DMS79 treated with DMSO at 0.1 percent for 48 hours (cell line): ENCODE results near the gene EPG5.
"Not testable (repeated sequence)": the region's sequence is repeated elsewhere in the genome, so short reads cannot be mapped to it uniquely, and the experiment has no call there.

ENCODE experiments used
- DNase-seq: peaks from one replicate; lab custom pipeline; 2025; lab: John Stamatoyannopoulos, UW

Gene EPG5

DNA sequence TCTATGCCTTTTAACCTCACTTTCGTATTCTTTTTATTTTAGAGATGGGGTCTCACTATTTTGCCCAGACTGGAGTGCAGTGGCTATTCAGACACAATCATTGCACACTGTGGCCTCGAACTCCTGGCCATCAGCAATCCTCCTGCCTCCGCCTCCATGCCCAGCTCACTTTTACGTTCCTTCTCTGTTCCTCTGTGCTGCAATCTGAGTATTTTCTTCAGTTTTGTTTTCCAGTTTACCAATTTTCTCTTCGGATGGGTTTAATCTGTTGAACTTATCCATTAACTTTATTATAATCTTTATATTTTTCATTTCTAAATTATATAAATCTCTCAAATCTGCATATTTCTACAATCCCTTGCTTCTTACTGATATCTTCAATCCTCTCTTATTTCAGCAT lies 103.0 kb downstream of the EPG5 start:
- no peak for DNase-seq

DNA sequence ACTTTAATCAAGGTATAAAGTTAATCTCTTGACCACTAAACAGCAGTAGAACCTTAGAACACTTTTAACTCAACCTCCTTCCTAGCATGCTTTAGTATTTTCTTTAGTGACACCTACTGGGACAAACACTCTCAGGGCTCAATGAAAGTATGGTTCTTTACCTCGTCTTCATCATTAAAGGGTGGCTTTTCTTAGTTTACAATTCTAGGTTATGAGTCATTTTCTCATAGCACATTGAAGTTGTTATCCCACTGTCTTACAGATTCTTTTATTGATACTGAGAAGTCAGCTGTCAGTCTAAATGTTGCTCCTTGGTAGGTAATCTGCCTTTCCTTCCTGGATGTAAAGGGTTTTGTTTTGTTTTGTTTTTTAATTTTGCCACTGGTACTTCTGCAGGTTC lies 103.7 kb downstream of the EPG5 start:
- DNase-seq, result no peak

DNA sequence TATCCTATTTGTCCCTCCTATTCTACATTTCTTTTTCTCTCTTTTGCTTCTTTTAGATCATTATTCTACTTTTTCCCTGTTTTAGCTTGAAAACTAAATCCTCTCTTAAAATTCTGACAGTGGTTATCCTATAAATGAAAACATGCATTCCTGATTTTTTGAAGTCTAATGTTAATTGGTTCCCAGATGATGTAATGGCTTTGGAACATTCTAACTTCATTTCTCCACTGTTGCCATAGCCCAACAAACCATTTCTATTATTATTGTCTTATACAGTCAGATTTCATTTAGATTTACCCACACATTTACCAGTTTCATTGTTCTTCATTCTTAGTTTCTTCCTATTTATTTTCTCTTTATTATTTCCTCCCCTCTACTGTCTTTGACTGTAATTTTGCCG lies 105.2 kb downstream of the EPG5 start:
- no peak for DNase-seq

DNA sequence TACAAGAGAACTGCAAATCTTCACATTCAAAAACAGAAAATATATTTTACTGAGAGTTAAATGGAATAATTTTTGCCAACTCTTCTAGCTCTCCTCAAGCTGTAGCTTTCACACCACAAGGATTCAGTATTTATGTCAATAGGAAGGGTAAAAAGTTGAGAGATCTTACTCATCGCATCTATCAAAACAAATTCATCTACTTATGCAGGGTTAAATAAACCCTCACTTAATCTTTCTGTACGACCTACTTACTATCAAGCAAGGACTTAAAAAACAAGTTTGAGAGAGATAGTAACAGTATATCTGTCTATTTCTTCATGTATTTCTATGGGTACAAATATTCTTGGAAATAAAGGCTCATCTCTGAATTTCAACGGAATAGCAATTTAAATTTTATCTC lies 106.2 kb downstream of the EPG5 start:
- DNase-seq, result no peak

DNA sequence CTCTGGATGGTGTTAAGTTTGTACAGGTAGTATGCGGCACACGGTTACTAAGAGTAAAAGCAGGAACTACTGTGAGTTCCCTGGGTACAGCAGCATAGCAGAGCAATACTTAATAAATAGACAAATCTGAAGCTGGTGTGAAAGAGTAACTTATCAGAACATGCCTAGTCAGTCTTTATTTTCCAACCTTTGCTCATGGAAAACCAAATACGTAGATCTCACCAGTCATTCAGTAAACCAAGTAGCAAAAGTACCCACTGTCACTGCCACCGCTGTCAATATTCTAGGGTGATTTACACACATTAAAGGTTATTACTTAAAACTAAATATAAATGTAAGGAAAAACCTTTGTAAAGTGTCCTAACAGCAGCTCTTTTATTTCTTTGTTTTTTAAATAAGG lies 106.6 kb downstream of the EPG5 start:
- no peak for DNase-seq

DNA sequence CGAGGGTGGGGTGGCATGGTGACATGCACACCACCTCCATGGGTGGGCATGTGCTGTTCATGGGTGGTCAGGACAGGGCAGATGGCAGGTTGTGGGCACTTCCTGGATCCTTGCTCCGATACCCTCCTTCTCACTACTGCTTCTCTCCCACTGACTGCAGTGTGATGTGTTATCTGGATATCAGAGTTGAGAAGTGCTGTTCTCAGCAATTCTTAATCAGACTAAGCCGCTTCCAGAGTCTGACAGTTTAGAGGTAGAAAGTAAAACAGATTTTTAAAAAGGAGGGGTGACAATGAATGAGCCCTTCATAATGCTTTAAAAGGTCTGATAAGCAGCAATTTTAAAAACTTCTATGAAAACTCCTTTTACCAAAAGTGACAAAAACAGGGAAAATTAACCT lies 107.8 kb downstream of the EPG5 start:
- no peak for DNase-seq

DNA sequence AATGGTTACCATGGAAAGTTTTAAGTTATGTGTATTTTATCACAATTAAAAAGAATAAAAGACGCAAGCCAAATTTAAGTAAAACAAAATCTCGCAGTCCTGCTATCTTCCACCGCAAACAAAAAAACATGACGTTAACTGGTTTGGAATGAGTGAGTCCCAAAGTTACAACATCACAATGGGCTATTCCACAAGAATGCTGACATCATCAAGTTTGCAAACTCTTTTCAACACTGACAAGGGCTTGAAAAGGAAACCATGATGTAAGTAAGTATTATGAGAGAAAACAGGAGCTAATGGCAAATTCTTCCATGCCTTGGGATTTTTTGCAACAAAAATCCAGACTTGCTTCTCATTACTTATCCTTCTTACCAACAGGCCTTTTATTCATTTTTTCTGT lies 110.6 kb downstream of the EPG5 start:
- DNase-seq, result no peak

DNA sequence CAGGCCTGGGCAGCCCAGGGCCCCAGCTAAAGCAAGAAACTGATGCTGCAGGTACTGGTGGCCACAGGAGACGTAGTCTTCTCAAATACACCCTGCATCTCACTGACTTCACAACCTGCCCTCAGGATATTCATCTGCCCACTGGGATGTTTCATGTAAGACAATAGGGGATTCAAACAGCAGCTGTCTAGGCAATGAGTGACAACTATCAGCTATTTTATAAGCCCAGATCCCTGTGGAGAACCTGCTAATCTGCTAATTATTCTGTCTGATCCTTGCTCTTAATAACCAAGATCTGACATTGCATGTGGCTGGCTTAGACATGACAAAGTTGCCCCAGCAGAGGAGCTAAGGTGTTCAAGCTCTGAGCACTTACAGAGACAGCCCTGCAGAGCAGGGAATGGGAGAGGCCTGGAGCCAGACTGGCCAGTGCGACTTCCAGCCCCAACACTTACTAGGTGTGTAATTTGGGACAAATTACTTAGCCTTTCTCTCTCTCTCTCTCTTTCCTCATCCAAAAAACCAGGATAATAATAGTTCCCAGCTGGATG lies 113.0 kb downstream of the EPG5 start:
- DNase-seq, result no peak

DNA sequence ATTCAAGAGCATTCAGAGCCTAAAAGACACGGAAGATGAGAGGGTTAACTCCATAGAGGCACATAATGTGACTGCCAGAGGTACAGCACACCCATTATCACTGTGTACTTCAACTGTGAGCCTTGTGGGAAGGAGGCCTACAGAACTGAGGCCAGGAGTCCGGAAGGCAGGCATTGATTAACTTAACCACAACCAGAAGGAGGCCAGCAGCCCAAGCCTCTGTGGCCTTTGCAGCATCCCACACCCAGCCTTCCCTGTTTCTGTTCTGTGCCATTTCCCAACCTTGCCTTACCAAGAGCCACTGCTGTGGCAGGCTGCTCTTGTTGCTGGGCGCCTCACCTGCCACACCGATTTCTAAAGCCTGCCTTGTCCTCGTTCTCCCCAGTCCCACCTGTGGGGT lies 114.5 kb downstream of the EPG5 start:
- no peak for DNase-seq

DNA sequence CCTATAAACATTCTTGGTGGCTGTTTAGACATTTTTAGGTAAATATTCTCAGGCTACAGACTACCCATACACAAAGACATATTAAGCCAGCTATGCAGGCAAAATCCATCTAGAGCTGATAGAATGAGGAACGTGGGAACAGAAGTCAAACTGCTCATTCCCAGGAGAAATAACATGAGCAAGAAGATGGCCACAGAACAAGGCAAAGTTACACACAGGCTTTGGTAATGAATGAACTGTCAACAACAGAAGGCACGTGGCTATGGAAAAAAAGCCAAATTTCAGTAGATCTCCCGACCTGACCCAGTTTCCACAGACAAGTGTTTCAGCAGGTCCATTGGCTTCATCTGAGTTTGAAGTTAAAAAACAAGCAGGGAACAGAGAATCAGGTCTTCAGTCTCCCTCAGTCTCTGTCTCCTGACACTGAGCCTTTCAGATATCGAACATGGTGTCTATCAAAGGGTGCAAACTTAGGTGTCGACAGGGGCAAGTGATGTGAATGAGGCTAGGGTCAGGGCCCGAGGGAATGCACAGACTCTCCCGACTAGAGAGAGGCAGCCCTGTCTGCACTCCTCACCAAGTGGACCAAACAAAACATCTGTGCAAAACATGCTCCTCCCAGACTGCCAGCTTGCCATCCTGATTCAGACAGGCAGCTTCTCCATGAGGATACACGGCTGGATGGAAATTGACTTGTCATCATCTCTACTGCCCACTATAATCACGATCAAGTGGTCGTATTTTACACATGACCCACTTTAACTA lies 115.8 kb downstream of the EPG5 start:
- no peak for DNase-seq

DNA sequence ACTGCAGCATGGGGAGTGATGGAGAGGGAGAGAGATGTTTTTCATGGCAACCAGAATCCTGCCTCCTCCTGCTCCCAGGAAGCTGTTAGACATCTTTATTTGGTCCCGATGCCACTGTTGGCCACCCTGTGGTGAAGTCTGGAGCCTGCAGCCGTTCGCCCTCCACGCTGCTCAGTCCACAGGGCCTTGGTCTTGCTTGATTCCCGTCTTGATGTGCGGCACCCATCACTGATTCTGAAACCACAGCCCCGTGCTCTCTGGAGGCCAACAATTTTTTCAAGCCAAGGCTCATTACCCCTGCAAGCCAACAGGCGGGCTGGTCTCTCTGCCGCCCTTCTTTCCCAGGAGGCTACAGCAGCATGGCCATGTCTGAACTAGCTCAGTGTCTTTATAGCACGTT lies 117.1 kb downstream of the EPG5 start:
- no peak for DNase-seq

DNA sequence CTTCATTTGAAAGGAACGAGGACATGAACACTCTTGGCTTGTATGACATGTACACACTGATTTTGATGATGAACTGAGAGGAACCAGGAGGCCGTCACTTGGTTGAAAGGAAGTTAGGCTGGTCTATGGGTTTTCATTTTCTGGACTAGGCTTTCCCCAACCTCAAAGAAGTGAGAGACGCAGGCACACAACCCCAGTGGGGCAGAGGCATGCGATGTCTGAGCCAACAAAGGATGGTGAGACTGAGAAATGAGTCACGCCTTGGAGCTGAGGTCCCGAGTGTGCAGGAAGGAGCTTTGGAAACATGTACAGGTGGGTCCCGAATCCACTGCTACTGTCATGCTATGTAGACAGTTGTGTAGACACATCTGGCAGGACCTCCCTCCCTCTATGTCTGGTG lies 117.6 kb downstream of the EPG5 start:
- no peak for DNase-seq

DNA sequence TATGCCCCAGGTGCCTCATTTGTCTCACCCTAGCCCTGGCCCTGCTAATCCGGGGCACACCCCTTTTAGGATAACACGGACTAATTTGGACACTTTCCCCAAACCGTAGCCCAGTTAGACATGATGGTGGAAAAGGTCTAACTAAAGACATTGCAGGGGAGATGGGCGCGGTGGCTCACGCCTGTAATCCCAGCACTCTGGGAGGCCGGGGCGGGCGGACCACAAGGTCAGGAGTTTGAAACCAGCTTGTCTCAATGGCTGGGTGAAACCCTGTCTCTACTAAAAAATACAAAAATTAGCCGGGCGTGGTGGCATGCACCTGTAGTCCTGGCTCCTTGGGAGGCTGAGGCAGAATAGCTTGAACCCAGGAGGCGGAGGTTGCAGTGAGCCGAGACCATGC lies 118.5 kb downstream of the EPG5 start:
- not testable (repeated sequence) for DNase-seq

DNA sequence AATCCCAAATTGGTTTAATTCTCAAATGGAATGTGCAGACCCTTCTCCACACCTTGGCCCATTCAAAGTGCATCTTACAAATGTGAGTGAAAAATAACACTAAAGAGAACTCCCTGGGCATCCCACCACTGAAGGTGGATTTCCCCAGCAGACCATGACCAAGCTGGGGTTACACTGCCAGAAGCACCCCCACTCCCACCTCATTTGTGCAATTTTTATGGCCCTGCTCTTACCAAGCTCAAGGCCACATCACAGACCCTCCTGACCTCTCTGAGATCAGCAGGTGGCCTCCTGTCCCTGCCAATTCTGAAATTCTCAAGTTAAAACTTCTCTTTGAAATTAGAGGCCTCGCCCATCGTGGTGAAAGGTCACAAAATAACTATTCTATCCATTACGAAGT lies 120.0 kb downstream of the EPG5 start:
- DNase-seq, result peak; percentile 35

DNA sequence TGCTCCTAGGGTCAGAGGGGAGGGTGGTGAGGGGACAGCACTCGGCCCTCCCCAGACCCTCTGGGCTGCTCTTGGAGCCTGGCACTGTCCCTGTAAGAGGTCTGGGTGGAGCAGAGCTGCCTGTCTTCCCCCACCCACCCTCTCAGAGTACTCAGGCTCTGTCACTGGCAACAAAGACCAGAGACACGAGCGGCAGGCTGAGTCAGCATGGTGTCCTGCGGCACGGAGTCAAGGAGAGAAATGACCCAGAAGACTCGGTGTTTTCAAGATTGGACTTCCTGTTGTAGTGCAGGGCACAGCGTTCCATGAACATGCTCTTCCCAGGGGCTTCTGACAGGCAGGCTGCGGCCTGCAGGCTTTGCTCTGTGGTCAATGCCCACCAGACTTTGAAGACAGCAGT lies 121.7 kb downstream of the EPG5 start:
- no peak for DNase-seq

DNA sequence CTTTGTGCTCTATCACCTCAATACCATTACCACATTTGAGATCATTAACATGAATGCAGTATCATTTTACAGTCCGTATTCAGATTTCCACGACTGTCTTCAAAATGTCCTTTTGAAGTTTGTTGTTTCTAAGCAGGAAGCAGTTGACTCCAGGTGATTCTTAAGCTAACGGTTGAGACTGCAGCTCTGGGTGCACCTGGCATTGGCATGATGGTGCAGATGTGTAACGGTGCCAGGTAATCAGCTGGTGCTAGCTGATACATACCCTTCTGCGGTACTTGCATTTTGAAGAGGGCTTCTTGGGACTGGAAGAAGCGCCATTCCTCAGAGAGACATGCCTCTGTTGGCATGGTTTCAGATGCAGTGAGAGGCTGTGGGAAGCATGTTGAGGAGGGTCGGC lies 122.2 kb downstream of the EPG5 start:
- DNase-seq, result peak; percentile 95

DNA sequence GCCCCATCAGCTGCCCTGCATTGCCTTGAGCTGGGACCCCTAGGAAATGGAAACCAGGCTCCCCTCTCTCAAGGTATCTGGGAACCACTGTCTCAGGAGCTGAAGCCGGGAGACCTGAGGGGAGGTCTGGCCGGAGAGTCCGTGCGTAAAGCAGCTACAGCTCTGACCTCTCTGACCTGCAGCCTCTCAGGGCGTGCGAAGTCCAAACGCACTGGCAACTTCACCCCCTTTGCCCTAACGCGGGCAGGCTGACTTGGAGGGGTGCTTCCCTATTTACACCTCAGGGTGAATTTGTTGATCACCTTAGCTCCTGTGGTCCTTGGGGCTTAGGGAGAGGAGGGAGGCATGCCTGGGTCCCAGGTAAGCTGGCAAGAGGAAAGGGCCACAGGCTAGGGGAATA lies 124.1 kb downstream of the EPG5 start:
- DNase-seq, result no peak

DNA sequence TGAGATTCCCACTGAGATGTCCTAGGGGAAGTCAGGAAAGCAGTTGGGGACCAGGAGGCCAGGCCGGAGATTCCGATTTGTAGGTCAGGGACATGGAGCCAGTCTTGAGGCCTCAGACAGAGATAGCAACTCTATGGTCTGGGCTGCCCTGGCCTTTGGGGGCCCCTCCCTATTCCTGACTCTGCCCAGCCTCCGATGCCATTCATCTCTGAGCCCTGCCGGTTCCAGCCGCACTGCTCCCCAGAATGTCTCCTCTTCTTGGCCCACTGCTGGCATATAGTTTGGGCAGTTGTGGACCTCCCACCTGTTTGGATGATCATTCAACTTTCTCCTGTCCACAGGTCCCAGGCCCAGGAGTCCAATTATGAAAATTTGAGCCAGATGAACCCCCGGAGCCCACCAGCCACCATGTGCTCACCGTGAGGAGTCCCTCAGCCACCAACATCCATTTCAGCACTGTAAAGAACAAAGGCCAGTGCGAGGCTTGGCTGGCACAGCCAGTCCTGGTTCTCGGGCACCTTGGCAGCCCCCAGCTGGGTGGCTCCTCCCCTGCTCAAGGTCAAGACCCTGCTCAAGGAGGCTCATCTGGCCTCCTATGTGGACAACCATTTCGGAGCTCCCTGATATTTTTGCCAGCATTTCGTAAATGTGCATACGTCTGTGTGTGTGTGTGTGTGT lies 125.2 kb downstream of the EPG5 start:
- no peak for DNase-seq

DNA sequence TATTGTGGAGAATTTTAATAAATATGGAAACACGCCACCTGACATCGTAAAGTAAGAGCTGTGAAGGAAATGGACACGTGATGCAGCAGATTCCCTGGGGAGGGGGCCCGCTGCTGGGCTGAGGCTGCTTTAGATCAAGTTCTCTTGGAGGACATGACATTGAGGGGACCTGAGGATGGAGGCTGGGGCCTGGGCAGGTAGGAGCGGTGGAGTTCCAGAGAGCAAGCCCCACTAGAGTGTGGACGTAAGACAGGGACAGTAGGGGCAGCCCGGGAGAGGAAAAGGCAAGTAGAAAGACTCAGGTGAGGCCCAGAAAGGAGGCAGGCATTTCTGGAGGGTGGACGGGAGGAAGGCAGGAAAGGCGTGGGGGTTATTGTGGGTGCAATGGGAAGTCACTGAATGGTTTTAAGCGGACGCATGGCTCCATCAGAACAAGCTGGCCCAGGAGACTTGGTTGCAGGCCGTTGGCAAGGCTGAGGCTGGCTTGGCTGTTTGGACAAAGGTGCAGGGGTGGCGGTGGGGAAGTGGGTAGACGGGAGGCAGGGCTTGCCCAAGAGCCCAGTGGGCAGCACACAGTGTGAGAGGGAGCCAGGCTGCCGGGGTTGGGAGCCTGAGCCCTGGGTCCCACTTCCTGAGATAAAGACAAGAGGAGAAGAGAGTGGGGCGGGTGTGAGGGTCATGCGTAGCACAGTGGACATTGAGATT lies 125.9 kb downstream of the EPG5 start:
- no peak for DNase-seq

DNA sequence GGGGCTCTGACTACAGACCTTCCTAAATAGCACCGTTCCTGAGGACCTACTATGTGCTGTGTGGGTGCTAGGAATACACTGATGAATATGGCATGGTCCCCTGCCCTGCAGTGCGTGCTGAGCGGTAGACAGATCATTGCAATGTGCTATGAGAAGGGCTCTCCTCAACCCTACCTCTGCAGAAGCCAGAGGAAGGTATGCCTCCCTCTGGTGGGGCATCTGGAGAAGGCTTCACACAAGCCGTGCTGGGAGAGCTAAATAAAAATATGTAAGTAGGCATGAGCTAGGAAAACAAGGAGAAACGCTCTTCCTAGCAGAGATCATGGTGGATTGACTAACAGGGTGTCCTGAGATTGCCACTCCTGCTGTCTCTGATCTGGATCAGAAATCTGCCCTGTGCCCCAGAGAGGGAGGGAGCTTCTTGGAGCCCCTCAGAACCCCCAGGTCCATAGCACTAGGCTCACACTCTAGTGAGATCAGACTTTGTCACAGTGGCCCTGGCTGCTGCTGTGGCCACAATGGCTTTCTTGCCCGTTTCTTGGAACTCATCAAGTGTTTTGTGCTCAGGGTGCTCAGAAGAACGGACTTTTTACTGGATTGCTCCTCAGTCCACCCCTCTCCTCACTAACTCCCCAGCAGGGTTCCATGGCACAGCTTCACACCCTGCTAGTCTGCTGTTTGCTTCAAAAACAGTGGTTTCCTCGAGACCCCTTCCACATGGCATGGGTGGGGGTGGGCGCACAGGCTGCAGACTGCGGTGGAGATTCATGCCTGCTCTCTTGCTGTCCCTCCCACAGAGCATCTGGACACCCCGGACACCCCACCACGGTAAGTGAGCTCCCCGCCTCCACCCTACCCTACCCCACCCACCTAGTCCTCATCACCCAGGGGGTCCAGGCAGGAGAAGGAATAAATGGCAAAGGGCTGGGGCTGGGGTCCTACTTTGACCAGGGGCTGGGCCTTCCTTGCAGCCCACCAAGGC lies 127.4 kb downstream of the EPG5 start:
- DNase-seq, result peak; percentile 57

DNA sequence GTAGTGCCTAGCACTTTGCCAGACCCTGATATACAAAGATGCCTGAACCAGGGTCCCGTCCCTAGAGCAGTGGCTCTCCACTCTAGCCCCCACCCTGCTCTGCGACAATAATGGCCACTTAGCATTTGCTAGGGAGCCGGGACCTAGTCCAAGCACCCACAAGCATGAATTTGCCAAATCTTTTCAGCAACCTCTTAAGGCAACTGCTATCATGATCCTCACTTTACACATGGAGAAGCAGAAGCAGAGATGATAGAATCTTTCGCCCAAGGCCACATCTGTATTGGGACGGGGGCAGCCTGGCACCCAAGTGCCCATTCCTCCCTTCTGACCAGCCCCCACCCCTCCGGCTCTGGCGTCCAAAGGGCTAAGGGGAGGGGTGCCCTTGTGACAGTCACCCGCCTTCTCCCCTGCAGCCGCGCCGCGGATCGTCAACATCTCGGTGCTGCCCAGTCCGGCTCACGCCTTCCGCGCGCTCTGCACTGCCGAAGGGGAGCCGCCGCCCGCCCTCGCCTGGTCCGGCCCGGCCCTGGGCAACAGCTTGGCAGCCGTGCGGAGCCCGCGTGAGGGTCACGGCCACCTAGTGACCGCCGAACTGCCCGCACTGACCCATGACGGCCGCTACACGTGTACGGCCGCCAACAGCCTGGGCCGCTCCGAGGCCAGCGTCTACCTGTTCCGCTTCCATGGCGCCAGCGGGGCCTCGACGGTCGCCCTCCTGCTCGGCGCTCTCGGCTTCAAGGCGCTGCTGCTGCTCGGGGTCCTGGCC lies 128.6 kb downstream of the EPG5 start:
- peak; percentile 38 for DNase-seq
